ENCODE data around the gene BACH2. TPM values are rescaled to one million over a fixed set of nuclear protein-coding genes. Genes with fewer than 3 reads are reported as not detected.

BACH2 gene
- total and polyA plus RNA-seq, 4 donors = 0.78 to 17.4 (median 3.2) TPM

GRCh38 chr6:90247262-90247661 lies 49.4 kb downstream of the BACH2 start:
- Histone ChIP-seq H3K36me3 (ENCODE audit: control insufficient read depth in 4 of 4, insufficient read depth in 4 of 4, low read length in 4 of 4) (peaks cover 0 to 11% (median 4%) of the 10 kb centered on the region in 4 donors), H3K9ac (ENCODE audit: insufficient read depth in 1 of 2, low read length in 2 of 2) (no peak overlapping the region), H3K27ac (ENCODE audit: low read depth in 1 of 2, low read length in 1 of 2) (no peak overlapping the region), H3K9me3 (ENCODE audit: control insufficient read depth in 4 of 4, insufficient read depth in 3 of 4, low read length in 3 of 4) (no peaks in the 10 kb centered on the region), H3K4me1 (ENCODE audit: control insufficient read depth in 5 of 5, insufficient read depth in 5 of 5, low read length in 5 of 5) (no peaks in the 10 kb centered on the region), H3K4me3 (no peak overlapping the region), H3K27me3 (ENCODE audit: control insufficient read depth in 3 of 3, insufficient read depth in 3 of 3, low read length in 2 of 3) (no peaks in the 10 kb centered on the region)
- no peak for DNase-seq
- ATAC-seq (ENCODE audit: insufficient read depth, low FRiP score) = no peak
- TF ChIP-seq CTCF (IDR thresholded peaks at IDR 0.05; ENCODE audit: control extremely low read depth, extremely low read depth) = no peak

GRCh38 chr6:90241229-90241880 lies 55.3 kb downstream of the BACH2 start:
- H3K36me3 ChIP-seq (ENCODE audit: control insufficient read depth in 4 of 4, insufficient read depth in 4 of 4, low read length in 4 of 4) = no peaks in the 10 kb centered on the region
- H3K4me3 ChIP-seq = no peak overlapping the region
- no peaks in the 10 kb centered on the region for H3K27me3 ChIP-seq (ENCODE audit: control insufficient read depth in 3 of 3, insufficient read depth in 3 of 3, low read length in 2 of 3)
- H3K27ac ChIP-seq (ENCODE audit: low read depth in 1 of 2, low read length in 1 of 2) = no peak overlapping the region
- no peak for TF ChIP-seq CTCF (IDR thresholded peaks at IDR 0.05; ENCODE audit: control extremely low read depth, extremely low read depth)
- ATAC-seq (ENCODE audit: insufficient read depth, low FRiP score) = no peak
- DNase-seq = no peak
- WGBS, 2 donors = 43 to 48% methylated on average over 3 of the region's 3 CpGs
- no peak overlapping the region for H3K9ac ChIP-seq (ENCODE audit: insufficient read depth in 1 of 2, low read length in 2 of 2)
- peaks cover 2 to 20% (median 7%) of the 10 kb centered on the region in 5 donors for H3K4me1 ChIP-seq (ENCODE audit: control insufficient read depth in 5 of 5, insufficient read depth in 5 of 5, low read length in 5 of 5)
- H3K9me3 ChIP-seq (ENCODE audit: control insufficient read depth in 4 of 4, insufficient read depth in 3 of 4, low read length in 3 of 4) = no peaks in the 10 kb centered on the region

- no peak overlapping the region for H3K4me3 ChIP-seq
- H3K36me3 ChIP-seq (ENCODE audit: control insufficient read depth in 4 of 4, insufficient read depth in 4 of 4, low read length in 4 of 4) = no peaks in the 10 kb centered on the region
- WGBS, 2 donors = 78 to 82% methylated on average over 5 of the region's 5 CpGs
- H3K27me3 ChIP-seq (ENCODE audit: control insufficient read depth in 3 of 3, insufficient read depth in 3 of 3, low read length in 2 of 3) = no peaks in the 10 kb centered on the region
- DNase-seq = no peak
- no peak for ATAC-seq (ENCODE audit: insufficient read depth, low FRiP score)
- no peak for TF ChIP-seq CTCF (IDR thresholded peaks at IDR 0.05; ENCODE audit: control extremely low read depth, extremely low read depth)
- peaks cover 2 to 26% (median 7%) of the 10 kb centered on the region in 5 donors for H3K4me1 ChIP-seq (ENCODE audit: control insufficient read depth in 5 of 5, insufficient read depth in 5 of 5, low read length in 5 of 5)
- H3K9me3 ChIP-seq (ENCODE audit: control insufficient read depth in 4 of 4, insufficient read depth in 3 of 4, low read length in 3 of 4) = no peaks in the 10 kb centered on the region
- no peak overlapping the region for H3K9ac ChIP-seq (ENCODE audit: insufficient read depth in 1 of 2, low read length in 2 of 2)
- no peak overlapping the region for H3K27ac ChIP-seq (ENCODE audit: low read depth in 1 of 2, low read length in 1 of 2)
These were observed 58.0 kb downstream of the BACH2 start for GRCh38 chr6:90238496-90239266.
